Testis (tissue), 2 donors: ENCODE data around the gene BTG2.

Source experiments
- CTCF ChIP-seq, 3 experiments: fragments of 450-650 bp in 2 of 3; fragments of 200-600 bp in 1 of 3; sonication (generic) in 1 of 3; IDR thresholded peaks; one replicate each; pipeline ENCODE4 v1.5.1; 2016 to 2019; ENCODE audit warnings: antibody characterized with exemption in 3 of 3, mild to moderate bottlenecking in 2 of 3, moderate library complexity in 1 of 3
- POLR2A ChIP-seq: fragments of 450-650 bp; IDR thresholded peaks from one replicate; pipeline ENCODE4 v1.6.1; 2017; ENCODE audit warnings: antibody characterized with exemption, mild to moderate bottlenecking, moderate library complexity

DNA sequence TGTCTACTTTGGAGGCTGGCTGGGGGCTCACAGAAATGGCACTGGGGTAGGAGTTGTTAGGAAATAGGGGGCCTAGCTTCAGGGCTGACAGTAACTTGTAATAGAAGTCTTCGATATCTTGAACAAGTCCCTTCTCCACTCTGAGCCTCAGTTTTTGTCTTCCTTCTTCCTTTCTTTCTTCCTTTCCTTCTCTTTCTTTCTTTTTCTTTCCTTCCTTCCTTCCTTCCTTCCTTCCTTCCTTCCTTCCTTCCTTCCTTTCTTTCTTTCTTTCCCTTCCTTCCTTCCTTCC lies 12.9 kb downstream of the BTG2 start:
- TF ChIP-seq CTCF (IDR thresholded peaks at IDR 0.05), result no peak
- no peak for TF ChIP-seq POLR2A
